ENCODE data around the gene NABP2.

Gene NABP2

GRCh38 chr12:56274299-56274698 lies 50.2 kb downstream of the NABP2 start:
- DNase-seq (ENCODE audit: low read depth in 2 of 2), result no peak

GRCh38 chr12:56278905-56279304 lies 54.8 kb downstream of the NABP2 start:
- DNase-seq (ENCODE audit: low read depth in 2 of 2), result no peak

Data from fibroblast of skin of left biceps (primary cell).